Lower leg skin (tissue), 4 donors: ENCODE measurements around the gene DGKD. TPM values are rescaled to one million over a fixed set of nuclear protein-coding genes. Genes with fewer than 3 reads are reported as not detected.
"Not testable (repeated sequence)": the region's sequence is repeated elsewhere in the genome, so short reads cannot be mapped to it uniquely, and the experiment has no call there.

ENCODE experiments used
- DNase-seq, 2 donors: peaks; one replicate each; pipeline ENCODE4 v3.0.0-alpha.2; 2019; ENCODE audit warnings: low spot score in 2 of 2
- H3K4me3 ChIP-seq: fragments of 200-600 bp; sonication (generic); 2 replicates; pipeline ENCODE4 v1.5.1; 2017; ENCODE audit warnings: mild to moderate bottlenecking, low read depth; ENCODE audit not compliant: poor library complexity, severe bottlenecking
- POLR2A ChIP-seq, 2 donors: fragments of 450-650 bp; IDR thresholded peaks; one replicate each; pipeline ENCODE4 v1.6.1; 2016 to 2017; ENCODE audit warnings: antibody characterized with exemption in 2 of 2, mild to moderate bottlenecking in 1 of 2, moderate library complexity in 1 of 2
- WGBS, 2 donors: methylation state at CpG; one replicate each; pipeline ENCODE4 v1.1.5; 2018; 5-methylcytosine and 5-hydroxymethylcytosine counted together
- intact Hi-C: fragments of 100-400 bp; cut with DNase I; formaldehyde crosslinking; loops from one replicate; pipeline ENCODE4 v1.15.0; 2023; ENCODE audit warnings: low total_unique reads
- total RNA-seq, 4 donors: library from RNA; depleted of rRNA; stranded (reverse); fragments of >200 nt; gene quantifications; one replicate each; pipeline ENCODE4 v1.1.0, GENCODE V29; 2016
- TF ChIP-seq, protein P1 (sequence below), 3 donors: fragments of 450-650 bp; IDR thresholded peaks; one replicate each; pipeline ENCODE4 v1.5.1; 2016; ENCODE audit warnings: antibody characterized with exemption in 3 of 3, mild to moderate bottlenecking in 3 of 3, moderate library complexity in 2 of 3

The DGKD gene
- total RNA-seq, 4 donors from 2014 or later, result 5.8 to 15.2 (median 7.8) TPM

DNA sequence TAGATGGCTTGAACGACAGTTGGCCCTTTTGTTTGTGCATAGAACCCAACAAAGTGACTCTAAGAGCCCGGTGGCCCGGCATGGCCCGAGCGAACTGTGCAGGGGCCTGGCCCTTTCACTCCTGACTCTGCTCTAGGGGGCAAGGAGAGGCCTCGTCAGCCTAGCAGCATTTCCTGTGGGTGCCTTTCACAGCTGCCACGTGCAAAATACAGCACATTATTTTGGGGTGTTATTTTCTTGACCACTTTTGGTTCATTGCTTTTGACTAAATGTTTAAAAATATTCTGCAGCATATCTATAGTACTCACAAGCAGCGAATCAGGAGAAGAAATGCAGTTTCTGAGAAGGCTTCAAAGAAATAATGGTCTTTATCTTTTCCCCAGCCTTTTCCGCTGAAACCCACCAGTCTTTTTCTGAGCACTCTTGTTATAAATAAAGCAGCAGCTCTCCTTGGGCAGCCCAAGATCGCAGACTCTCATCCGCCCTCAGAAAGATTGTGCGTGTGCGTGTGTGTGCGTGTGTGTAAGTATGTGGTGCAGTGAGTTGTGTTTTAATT is 31.3 kb downstream of the DGKD start:
- intact Hi-C loops, result no loop called here
- TF ChIP-seq POLR2A (IDR thresholded peaks at IDR 0.05), result no peak
- no peak overlapping the region for H3K4me3 ChIP-seq
- DNase-seq, result no peak
- 82 to 91% methylated on average over 14 of the region's 14 CpGs for WGBS, 2 donors

DNA sequence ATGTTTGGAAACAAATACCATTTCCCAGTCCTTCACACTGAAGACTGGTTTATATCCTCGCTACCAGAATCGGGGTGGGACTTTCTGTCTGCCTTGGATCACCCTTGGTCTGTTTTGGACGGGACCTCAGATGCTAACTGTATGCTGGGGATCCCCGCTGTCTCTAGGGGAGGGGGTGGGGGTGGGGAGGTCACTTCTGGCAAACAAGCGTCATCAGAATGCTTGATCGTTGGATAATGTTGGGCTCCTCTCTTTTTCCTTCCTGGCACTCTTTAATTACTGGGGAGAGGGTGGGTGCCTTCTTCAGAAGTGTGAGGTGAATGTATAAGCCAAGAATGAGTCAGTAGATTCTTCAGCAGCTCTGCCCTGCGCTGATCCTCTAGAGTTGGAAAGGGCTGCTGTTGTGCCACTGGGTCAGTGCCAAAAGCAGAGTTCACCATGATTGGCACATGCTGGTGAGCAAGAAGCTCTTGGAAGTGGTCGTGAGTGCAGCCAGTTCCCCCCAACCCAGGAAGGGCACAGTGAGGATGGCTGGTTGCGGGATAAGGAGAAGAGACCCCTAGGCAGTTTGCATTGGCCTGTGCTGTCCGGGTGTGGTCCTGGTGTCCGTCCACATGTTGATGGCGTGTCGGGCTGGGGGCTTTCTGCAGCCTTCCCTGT is 32.2 kb downstream of the DGKD start:
- no peak for DNase-seq
- WGBS, 2 donors, result 36 to 41% methylated on average over 13 of the region's 13 CpGs
- intact Hi-C loops, result no loop called here
- H3K4me3 ChIP-seq, result no peak overlapping the region
- TF ChIP-seq POLR2A (IDR thresholded peaks at IDR 0.05), result no peak
- TF ChIP-seq, protein P1, sequence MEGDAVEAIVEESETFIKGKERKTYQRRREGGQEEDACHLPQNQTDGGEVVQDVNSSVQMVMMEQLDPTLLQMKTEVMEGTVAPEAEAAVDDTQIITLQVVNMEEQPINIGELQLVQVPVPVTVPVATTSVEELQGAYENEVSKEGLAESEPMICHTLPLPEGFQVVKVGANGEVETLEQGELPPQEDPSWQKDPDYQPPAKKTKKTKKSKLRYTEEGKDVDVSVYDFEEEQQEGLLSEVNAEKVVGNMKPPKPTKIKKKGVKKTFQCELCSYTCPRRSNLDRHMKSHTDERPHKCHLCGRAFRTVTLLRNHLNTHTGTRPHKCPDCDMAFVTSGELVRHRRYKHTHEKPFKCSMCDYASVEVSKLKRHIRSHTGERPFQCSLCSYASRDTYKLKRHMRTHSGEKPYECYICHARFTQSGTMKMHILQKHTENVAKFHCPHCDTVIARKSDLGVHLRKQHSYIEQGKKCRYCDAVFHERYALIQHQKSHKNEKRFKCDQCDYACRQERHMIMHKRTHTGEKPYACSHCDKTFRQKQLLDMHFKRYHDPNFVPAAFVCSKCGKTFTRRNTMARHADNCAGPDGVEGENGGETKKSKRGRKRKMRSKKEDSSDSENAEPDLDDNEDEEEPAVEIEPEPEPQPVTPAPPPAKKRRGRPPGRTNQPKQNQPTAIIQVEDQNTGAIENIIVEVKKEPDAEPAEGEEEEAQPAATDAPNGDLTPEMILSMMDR (IDR thresholded peaks at IDR 0.05), result no peak

DNA sequence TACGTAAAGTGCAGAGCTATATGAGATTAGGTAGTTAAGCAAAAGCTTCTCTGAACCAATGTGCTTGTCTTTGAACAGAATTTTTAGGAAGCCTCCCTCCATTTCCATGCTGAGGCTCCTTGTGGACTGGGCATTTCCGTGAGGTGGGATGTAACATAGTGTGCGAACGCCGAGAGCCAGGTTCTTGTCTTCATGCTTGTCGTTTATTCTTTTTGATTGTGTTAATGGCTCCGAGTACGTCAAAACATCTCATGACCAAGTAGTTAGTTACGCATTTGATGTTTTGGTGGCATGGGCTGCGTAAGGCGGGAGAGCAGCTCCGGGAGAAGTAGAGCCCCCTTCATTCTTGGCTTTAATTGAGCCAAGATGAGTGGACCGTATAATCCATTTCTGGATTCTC is 32.9 kb downstream of the DGKD start:
- no peak overlapping the region for H3K4me3 ChIP-seq
- intact Hi-C loops, result no loop called here
- TF ChIP-seq, protein P1 (IDR thresholded peaks at IDR 0.05), result no peak
- TF ChIP-seq POLR2A (IDR thresholded peaks at IDR 0.05), result no peak
- DNase-seq, result no peak
- 70 to 74% methylated on average over 13 of the region's 13 CpGs for WGBS, 2 donors

DNA sequence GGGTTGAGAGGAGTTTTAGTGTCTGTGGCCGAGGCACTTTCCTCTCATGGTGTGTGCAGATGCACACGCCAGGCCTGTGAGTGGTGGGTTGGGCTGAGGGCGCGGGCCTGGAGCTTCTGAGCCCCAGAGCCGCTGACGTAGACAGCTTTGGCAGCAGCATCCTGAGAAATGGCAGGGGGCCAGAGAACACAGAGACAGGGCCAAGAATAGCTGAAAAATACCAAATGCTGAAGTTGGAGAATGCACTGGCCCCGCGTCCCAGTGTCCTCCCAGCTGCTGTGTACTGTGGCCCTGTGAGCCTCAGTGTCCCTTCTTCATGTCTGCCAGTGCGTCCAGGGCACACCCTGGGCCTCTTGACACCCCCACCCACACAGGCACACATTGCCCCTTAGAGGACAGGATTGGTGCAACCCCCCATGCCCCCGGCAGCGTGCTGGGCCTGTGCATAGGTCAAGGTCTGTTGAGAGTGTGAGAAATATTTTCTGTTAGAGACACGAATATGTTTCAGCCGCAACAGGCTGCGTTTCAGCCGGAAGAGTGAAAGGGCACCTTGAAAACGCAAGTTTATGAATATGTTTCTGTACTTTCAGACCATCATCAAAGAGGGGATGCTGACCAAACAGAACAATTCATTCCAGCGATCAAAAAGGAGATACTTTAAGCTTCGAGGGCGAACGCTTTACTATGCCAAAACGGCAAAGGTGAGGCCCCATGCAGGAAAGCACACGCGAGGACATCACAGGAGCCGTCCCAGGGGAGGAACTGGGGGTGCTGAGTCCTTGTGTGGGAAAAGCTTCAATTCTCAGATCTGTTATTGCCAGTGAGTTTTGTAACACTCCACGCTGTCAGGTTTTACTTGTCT is 33.6 kb downstream of the DGKD start:
- intact Hi-C loops, result no loop called here
- TF ChIP-seq, protein P1 (IDR thresholded peaks at IDR 0.05), result no peak
- TF ChIP-seq POLR2A (IDR thresholded peaks at IDR 0.05), result no peak
- DNase-seq, result peak; percentile 75 to 96
- WGBS, 2 donors, result 42 to 43% methylated on average over 24 to 25 of the region's 25 CpGs
- H3K4me3 ChIP-seq, result no peak overlapping the region

DNA sequence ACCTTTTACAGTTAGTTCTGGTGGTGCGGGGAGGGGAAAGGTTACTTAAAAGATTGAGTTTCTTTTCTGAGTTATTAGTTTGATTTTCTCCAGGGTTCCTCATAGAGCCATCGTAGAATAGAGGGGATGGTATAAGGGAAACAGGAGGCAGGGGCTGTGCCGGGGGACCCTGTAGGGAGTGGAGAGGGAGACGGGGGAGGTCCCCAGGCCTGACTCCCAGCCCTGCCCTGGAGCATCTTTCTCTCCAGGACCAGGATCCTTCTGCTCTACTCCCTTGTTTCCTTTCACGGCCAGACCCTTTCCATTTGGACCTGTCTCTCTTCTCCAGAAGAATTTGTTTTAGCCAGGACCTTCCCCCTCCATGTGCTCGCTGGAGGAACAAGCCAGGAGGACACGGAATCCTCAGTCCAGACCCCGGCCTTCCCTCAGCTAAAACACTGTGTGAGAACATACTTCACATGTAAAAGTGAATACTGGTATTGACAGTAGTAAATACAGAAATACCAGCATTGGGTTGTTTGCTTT is 35.4 kb downstream of the DGKD start:
- TF ChIP-seq, protein P1 (IDR thresholded peaks at IDR 0.05), result no peak
- no peak for TF ChIP-seq POLR2A (IDR thresholded peaks at IDR 0.05)
- DNase-seq, result peak in 1 of 2 donors; percentile 56
- WGBS, 2 donors, result 95% methylated on average over 8 of the region's 8 CpGs
- intact Hi-C loops, result no loop called here
- no peak overlapping the region for H3K4me3 ChIP-seq

DNA sequence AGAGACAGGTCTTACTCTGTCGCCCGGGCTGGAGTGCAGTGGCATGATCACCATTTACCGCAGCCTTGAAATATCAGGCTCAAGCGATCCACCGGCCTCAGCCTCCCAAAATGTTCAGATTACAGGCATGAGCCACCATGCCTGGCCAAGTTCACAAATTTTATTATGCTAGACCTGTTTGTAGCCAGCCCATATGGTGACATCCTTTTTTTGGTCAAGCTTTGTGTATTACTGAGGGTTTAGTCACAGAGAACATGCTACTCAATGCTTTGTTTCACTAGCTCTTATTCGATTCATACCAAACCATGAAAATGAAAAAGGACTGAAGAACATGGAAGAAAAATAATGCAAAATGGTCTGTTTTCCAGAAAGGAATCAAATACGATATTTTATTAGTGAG is 41.4 kb downstream of the DGKD start:
- intact Hi-C loops, result no loop called here
- peak in 1 of 2 donors; percentile 25 for DNase-seq
- H3K4me3 ChIP-seq, result no peak overlapping the region
- TF ChIP-seq POLR2A (IDR thresholded peaks at IDR 0.05), result no peak
- TF ChIP-seq, protein P1 (IDR thresholded peaks at IDR 0.05), result no peak
- 96 to 97% methylated on average over 7 of the region's 7 CpGs for WGBS, 2 donors

DNA sequence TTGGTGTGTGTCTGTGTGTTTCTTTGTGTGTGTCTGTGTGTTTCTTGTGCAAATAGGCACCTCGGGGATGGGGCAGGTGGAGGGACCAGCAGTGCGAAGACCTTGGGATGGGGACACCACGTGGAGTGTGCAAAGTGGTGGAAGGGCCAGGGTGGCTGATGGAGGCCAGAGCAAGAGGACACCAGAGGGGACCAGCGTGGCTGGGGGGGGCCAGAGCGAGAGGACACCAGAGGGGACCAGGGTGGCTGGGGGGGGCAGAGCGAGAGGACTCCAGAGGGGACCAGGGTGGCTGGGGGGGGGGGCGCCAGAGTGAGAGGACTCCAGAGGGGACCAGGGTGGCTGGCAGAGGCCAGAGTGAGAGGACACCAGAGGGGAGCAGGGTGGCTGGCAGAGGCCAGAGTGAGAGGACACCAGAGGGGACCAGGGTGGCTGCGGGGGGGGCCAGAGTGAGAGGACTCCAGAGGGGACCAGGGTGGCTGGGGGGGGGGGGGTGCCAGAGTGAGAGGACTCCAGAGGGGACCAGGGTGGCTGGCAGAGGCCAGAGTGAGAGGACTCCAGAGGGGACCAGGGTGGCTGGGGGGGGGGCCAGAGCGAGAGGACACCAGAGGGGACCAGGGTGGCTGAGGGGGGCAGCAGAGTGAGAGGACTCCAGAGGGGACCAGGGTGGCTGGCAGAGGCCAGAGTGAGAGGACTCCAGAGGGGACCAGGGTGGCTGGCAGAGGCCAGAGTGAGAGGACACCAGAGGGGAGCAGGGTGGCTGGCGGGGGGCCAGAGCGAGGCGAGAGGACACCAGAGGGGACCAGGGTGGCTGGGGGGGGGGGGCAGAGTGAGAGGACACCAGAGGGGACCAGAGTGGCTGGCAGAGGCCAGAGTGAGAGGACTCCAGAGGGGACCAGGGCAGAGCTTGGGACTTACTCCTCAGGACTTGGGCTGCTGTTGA is 42.7 kb downstream of the DGKD start:
- DNase-seq, result peak in 1 of 2 donors; percentile 59
- intact Hi-C loops, H3K4me3 ChIP-seq: not testable (repeated sequence)
- 90 to 92% methylated on average over 9 to 11 of the region's 12 CpGs for WGBS, 2 donors
